Caco-2 (cell line): ENCODE measurements around the gene C1orf21. TPM values are rescaled to one million over a fixed set of nuclear protein-coding genes. Genes with fewer than 3 reads are reported as not detected.

ENCODE experiments used
- BruUV-seq: library from RNA; stranded (reverse); fragments of 400-500 nt; replicated peaks from 2 replicates; lab custom pipeline; 2021; lab: Mats Ljungman, UMichigan
- CTCF ChIA-PET: fragments of 300-600 bp; sonication (Branson Sonifier 250); formaldehyde crosslinking; loops from one replicate; lab custom pipeline; 2022; ENCODE audit warnings: antibody characterized with exemption; lab: Charles Lee
- POLR2A ChIA-PET: fragments of 300-600 bp; sonication (Branson Sonifier 250); formaldehyde crosslinking; loops from one replicate; lab custom pipeline; 2022; ENCODE audit warnings: antibody characterized with exemption; lab: Charles Lee
- DNase-seq, 2 experiments: peaks; one replicate each; pipeline versions ENCODE4 v3.0.0 to v3.0.0-alpha.2; 2020 to 2022
- H3K27me3 ChIP-seq: replicated peaks from 2 replicates; pipeline ENCODE4 v1.6.0; 2011; ENCODE audit warnings: low read length; ENCODE audit not compliant: control insufficient read depth, insufficient read depth
- H3K36me3 ChIP-seq: 2 replicates; pipeline ENCODE4 v1.5.1; 2011; ENCODE audit warnings: low read length; ENCODE audit not compliant: control insufficient read depth, insufficient read depth
- H3K4me1 ChIP-seq: fragments of 250-450 bp; sonication (Bioruptor Pico); 2 replicates; pipeline ENCODE4 v1.5.1; 2020; ENCODE audit warnings: mild to moderate bottlenecking
- H3K4me3 ChIP-seq: 2 replicates; pipeline ENCODE4 v1.5.1; 2011; ENCODE audit warnings: low read depth, mild to moderate bottlenecking, control low read depth, low read length
- H3K9me3 ChIP-seq: fragments of 250-450 bp; sonication (Bioruptor Pico); 2 replicates; pipeline ENCODE4 v1.5.1; 2020; ENCODE audit warnings: mild to moderate bottlenecking, moderate library complexity
- H3K27ac Mint-ChIP-seq: one replicate; pipeline ENCODE4 v1.8.0; 2022; ENCODE audit warnings: mixed read lengths; ENCODE audit not compliant: unreplicated experiment
- H3K27me3 Mint-ChIP-seq: one replicate; pipeline ENCODE4 v1.8.0; 2022; ENCODE audit warnings: mixed read lengths; ENCODE audit not compliant: insufficient read depth, unreplicated experiment
- H3K36me3 Mint-ChIP-seq: one replicate; pipeline ENCODE4 v1.8.0; 2022; ENCODE audit warnings: mild to moderate bottlenecking, mixed read lengths; ENCODE audit not compliant: insufficient read depth, unreplicated experiment
- H3K4me1 Mint-ChIP-seq: one replicate; pipeline ENCODE4 v1.8.0; 2022; ENCODE audit warnings: low read depth, mixed read lengths; ENCODE audit not compliant: unreplicated experiment
- H3K4me3 Mint-ChIP-seq: one replicate; pipeline ENCODE4 v1.8.0; 2022; ENCODE audit warnings: mild to moderate bottlenecking, moderate library complexity, mixed read lengths; ENCODE audit not compliant: unreplicated experiment
- H3K9me3 Mint-ChIP-seq: one replicate; pipeline ENCODE4 v1.8.0; 2022; ENCODE audit warnings: mixed read lengths; ENCODE audit not compliant: unreplicated experiment
- intact Hi-C: fragments of 100-400 bp; cut with micrococcal nuclease; formaldehyde crosslinking; loops from one replicate; pipeline ENCODE4 v1.10.0; 2022; ENCODE audit not compliant: unreplicated experiment
- total RNA-seq: library from RNA; stranded (reverse); gene quantifications from 2 replicates; pipeline ENCODE4 v1.2.3, GENCODE V29; 2022
- TF ChIP-seq, protein P1 (sequence below), 2 experiments: fragments of 200-600 bp in 1 of 2; IDR thresholded peaks; 1 replicate in 1 of 2; 2 replicates in 1 of 2; pipeline versions ENCODE4 v1.5.1 to v1.8.0; 2011 to 2022; ENCODE audit warnings: antibody characterized with exemption in 1 of 2, control low read depth in 1 of 2, inconsistent platforms in 1 of 2, low read depth in 1 of 2, low read length in 1 of 2, mild to moderate bottlenecking in 1 of 2, moderate library complexity in 1 of 2; ENCODE audit not compliant: insufficient read depth in 1 of 2, severe bottlenecking in 1 of 2, unreplicated experiment in 1 of 2

C1orf21 gene
- total RNA-seq, 1 experiment from 2014 or later: 0.82 TPM

DNA sequence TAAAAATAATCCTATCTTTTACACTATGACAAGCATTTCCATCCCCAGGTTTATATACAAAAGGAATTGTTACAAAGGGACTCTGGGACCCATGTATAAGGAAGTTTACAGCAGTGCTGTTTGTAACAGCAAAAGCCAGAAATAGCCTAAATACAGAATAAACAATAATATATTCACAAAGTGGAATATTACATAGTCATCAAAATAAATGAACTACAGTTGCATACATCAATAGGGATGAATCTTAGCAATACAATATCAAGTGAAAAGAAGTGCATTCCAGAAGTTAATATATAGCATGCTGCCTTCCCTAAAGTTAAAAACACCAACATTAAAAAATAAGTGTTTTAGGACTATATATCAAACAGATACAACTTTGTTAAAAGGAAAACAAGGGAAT, 290.5 kb downstream of the C1orf21 start:
- Mint-ChIP-seq H3K27me3 (peaks cover 3% of the 10 kb centered on the region), H3K36me3 (no peaks in the 10 kb centered on the region), H3K27ac (no peak overlapping the region), H3K4me3 (no peak overlapping the region), H3K9me3 (peaks cover 16% of the 10 kb centered on the region), H3K4me1 (no peaks in the 10 kb centered on the region)
- Histone ChIP-seq H3K9me3 (peaks cover 20% of the 10 kb centered on the region), H3K4me1 (no peaks in the 10 kb centered on the region; the same call in 1 of the 2 replicates), H3K4me3 (no peak overlapping the region), H3K36me3 (no peaks in the 10 kb centered on the region), H3K27me3 (no peaks in the 10 kb centered on the region)
- POLR2A ChIA-PET: no interaction called here
- CTCF ChIA-PET: no interaction called here
- no TSS peak for BruUV-seq
- intact Hi-C loops: no loop called here
- no peak for DNase-seq
- TF ChIP-seq, protein P1, sequence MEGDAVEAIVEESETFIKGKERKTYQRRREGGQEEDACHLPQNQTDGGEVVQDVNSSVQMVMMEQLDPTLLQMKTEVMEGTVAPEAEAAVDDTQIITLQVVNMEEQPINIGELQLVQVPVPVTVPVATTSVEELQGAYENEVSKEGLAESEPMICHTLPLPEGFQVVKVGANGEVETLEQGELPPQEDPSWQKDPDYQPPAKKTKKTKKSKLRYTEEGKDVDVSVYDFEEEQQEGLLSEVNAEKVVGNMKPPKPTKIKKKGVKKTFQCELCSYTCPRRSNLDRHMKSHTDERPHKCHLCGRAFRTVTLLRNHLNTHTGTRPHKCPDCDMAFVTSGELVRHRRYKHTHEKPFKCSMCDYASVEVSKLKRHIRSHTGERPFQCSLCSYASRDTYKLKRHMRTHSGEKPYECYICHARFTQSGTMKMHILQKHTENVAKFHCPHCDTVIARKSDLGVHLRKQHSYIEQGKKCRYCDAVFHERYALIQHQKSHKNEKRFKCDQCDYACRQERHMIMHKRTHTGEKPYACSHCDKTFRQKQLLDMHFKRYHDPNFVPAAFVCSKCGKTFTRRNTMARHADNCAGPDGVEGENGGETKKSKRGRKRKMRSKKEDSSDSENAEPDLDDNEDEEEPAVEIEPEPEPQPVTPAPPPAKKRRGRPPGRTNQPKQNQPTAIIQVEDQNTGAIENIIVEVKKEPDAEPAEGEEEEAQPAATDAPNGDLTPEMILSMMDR (IDR thresholded peaks at IDR 0.05; ENCODE audit: insufficient read depth in 1 of 2, low read depth in 1 of 2, low read length in 1 of 2, severe bottlenecking in 1 of 2, unreplicated experiment in 1 of 2): no peak
